Measurements from ENCODE around the gene TBC1D22A.

GRCh38 chr22:47196166-47196849 lies 433.9 kb downstream of the TBC1D22A start:
- no peak for TF ChIP-seq CTCF (IDR thresholded peaks at IDR 0.05; ENCODE audit: poor library complexity, severe bottlenecking)
- no peak for TF ChIP-seq RAD21 (conservative IDR thresholded peaks at IDR 0.05)
- no peak for TF ChIP-seq POLR2AphosphoS5 (IDR thresholded peaks at IDR 0.05)
- no peak for TF ChIP-seq EZH2 (IDR thresholded peaks at IDR 0.05; ENCODE audit: borderline replicate concordance, insufficient read depth, low read length, poor library complexity, severe bottlenecking)
- TF ChIP-seq TAF1 (IDR thresholded peaks at IDR 0.05; ENCODE audit: low read depth) = no peak
- TF ChIP-seq REST (IDR thresholded peaks at IDR 0.05; ENCODE audit: borderline replicate concordance) = no peak
- no peak for TF ChIP-seq EP300 (conservative IDR thresholded peaks at IDR 0.05; ENCODE audit: poor library complexity, severe bottlenecking)
- no peak for TF ChIP-seq SMC3 (conservative IDR thresholded peaks at IDR 0.05; ENCODE audit: poor library complexity)
- no peak for TF ChIP-seq MXI1 (conservative IDR thresholded peaks at IDR 0.05; ENCODE audit: poor library complexity, severe bottlenecking)
